IMR-90 (cell line): ENCODE measurements around the gene TTLL7. TPM values are rescaled to one million over a fixed set of nuclear protein-coding genes. Genes with fewer than 3 reads are reported as not detected.

ENCODE experiments used
- ATAC-seq: fragments of 200-7000 bp; cut with Tn5 transposase; 2 replicates; pipeline ENCODE4 v1.9.1; 2020; ENCODE audit warnings: low read depth, mild to moderate bottlenecking, moderate library complexity
- BruUV-seq: library from RNA; stranded (reverse); fragments of 400-500 nt; replicated peaks from 2 replicates; lab custom pipeline; 2021; lab: Mats Ljungman, UMichigan
- CTCF ChIA-PET: fragments of 300-600 bp; formaldehyde crosslinking; extraction: SDS; loops from one replicate; lab custom pipeline; 2021; ENCODE audit warnings: antibody characterized with exemption; lab: Yijun Ruan, JAX
- POLR2A ChIA-PET: fragments of 300-600 bp; sonication (Branson Sonifier 250); formaldehyde crosslinking; loops from one replicate; lab custom pipeline; 2022; ENCODE audit warnings: antibody characterized with exemption; ENCODE audit not compliant: unreplicated experiment; lab: Charles Lee
- DNase-seq: peaks from one replicate; pipeline ENCODE4 v3.0.0; 2013
- H2AFZ ChIP-seq: replicated peaks from 2 replicates; pipeline ENCODE3; 2013; ENCODE audit warnings: low read length, mild to moderate bottlenecking; ENCODE audit not compliant: poor library complexity
- H2AK5ac ChIP-seq: 2 replicates; pipeline ENCODE4 v1.6.1; 2013; ENCODE audit warnings: low read depth, low read length, inconsistent platforms
- H2AK9ac ChIP-seq: replicated peaks from 2 replicates; pipeline ENCODE3; 2013; ENCODE audit warnings: mild to moderate bottlenecking, low read depth, low read length, moderate library complexity; ENCODE audit not compliant: poor library complexity
- H2BK120ac ChIP-seq: 2 replicates; pipeline ENCODE4 v1.6.1; 2013; ENCODE audit warnings: low read depth, low read length, inconsistent platforms
- H2BK15ac ChIP-seq: 3 replicates; pipeline ENCODE4 v1.6.1; 2013; ENCODE audit warnings: low read depth, low read length, inconsistent platforms
- H2BK20ac ChIP-seq: 2 replicates; pipeline ENCODE4 v1.6.1; 2013; ENCODE audit warnings: low read depth, mild to moderate bottlenecking, inconsistent platforms, low read length, moderate library complexity
- H2BK5ac ChIP-seq: 2 replicates; pipeline ENCODE4 v1.6.1; 2013; ENCODE audit warnings: mild to moderate bottlenecking, low read depth, low read length, inconsistent platforms; ENCODE audit not compliant: poor library complexity, severe bottlenecking
- H3K14ac ChIP-seq: replicated peaks from 2 replicates; pipeline ENCODE4 v1.6.1; 2013; ENCODE audit warnings: low read depth, low read length, inconsistent platforms
- H3K18ac ChIP-seq: 2 replicates; pipeline ENCODE4 v1.6.1; 2013; ENCODE audit warnings: low read depth, low read length, control low read depth
- H3K23ac ChIP-seq: 2 replicates; pipeline ENCODE4 v1.6.1; 2013; ENCODE audit warnings: low read depth, low read length, inconsistent platforms
- H3K27ac ChIP-seq: 2 replicates; pipeline ENCODE4 v1.5.1; 2013; ENCODE audit warnings: mild to moderate bottlenecking, control low read depth, low read length; ENCODE audit not compliant: insufficient read depth
- H3K27me3 ChIP-seq: 2 replicates; pipeline ENCODE4 v1.6.1; 2013; ENCODE audit warnings: low read length; ENCODE audit not compliant: control insufficient read depth, insufficient read depth
- H3K36me3 ChIP-seq: 2 replicates; pipeline ENCODE4 v1.6.1; 2013; ENCODE audit warnings: low read length, mixed read lengths; ENCODE audit not compliant: control insufficient read depth, insufficient read depth
- H3K4ac ChIP-seq: 2 replicates; pipeline ENCODE4 v1.6.1; 2013; ENCODE audit warnings: low read depth, low read length, inconsistent platforms
- H3K4me1 ChIP-seq: 2 replicates; pipeline ENCODE4 v1.6.1; 2013; ENCODE audit warnings: low read length, mixed read lengths; ENCODE audit not compliant: control insufficient read depth, insufficient read depth
- H3K4me2 ChIP-seq: 2 replicates; pipeline ENCODE4 v1.6.1; 2013; ENCODE audit warnings: low read depth, mild to moderate bottlenecking, control low read depth, low read length, moderate library complexity
- H3K4me3 ChIP-seq: 2 replicates; pipeline ENCODE4 v1.5.1; 2013; ENCODE audit warnings: low read depth, mild to moderate bottlenecking, control low read depth, low read length, moderate library complexity; ENCODE audit not compliant: insufficient read depth
- H3K56ac ChIP-seq: 2 replicates; pipeline ENCODE4 v1.6.1; 2013; ENCODE audit warnings: low read length, inconsistent platforms; ENCODE audit not compliant: insufficient read depth; ENCODE audit errors: extremely low read depth
- H3K79me1 ChIP-seq, 2 experiments: 2 replicates each; pipeline ENCODE4 v1.6.1; 2013; ENCODE audit warnings: low read length in 2 of 2, inconsistent platforms in 1 of 2, low read depth in 1 of 2
- H3K9ac ChIP-seq: 2 replicates; pipeline ENCODE4 v1.6.1; 2013; ENCODE audit warnings: low read depth, low read length, control low read depth
- H3K9me1 ChIP-seq: 2 replicates; pipeline ENCODE4 v1.6.1; 2013; ENCODE audit warnings: low read length, inconsistent platforms; ENCODE audit not compliant: insufficient read depth
- H3K9me3 ChIP-seq: 2 replicates; pipeline ENCODE4 v1.6.1; 2013; ENCODE audit warnings: low read length; ENCODE audit not compliant: control insufficient read depth, insufficient read depth
- H4K20me1 ChIP-seq: 2 replicates; pipeline ENCODE4 v1.6.1; 2013; ENCODE audit warnings: low read length, inconsistent platforms; ENCODE audit not compliant: insufficient read depth
- H4K5ac ChIP-seq: 2 replicates; pipeline ENCODE4 v1.6.1; 2013; ENCODE audit warnings: mild to moderate bottlenecking, low read depth, low read length, control low read depth
- H4K8ac ChIP-seq, 2 experiments: 2 replicates each; pipeline ENCODE4 v1.6.1; 2013; ENCODE audit warnings: low read depth in 2 of 2, low read length in 2 of 2, control low read depth in 1 of 2, inconsistent platforms in 1 of 2
- H4K91ac ChIP-seq: 2 replicates; pipeline ENCODE4 v1.6.1; 2013; ENCODE audit warnings: low read depth, low read length, inconsistent platforms; ENCODE audit not compliant: insufficient read depth
- MAZ ChIP-seq: IDR thresholded peaks from 2 replicates; pipeline ENCODE4 v1.6.1; 2012; ENCODE audit warnings: low read depth, mild to moderate bottlenecking, low read length, improper control_type of control experiment, moderate library complexity, borderline replicate concordance
- NFE2L2 ChIP-seq: fragments of 150-350 bp; IDR thresholded peaks from 2 replicates; pipeline ENCODE4 v1.6.1; 2016; ENCODE audit warnings: low read depth, mild to moderate bottlenecking, low read length
- POLR2A ChIP-seq: IDR thresholded peaks from 2 replicates; pipeline ENCODE4 v1.6.1; 2012; ENCODE audit warnings: mild to moderate bottlenecking, low read depth, low read length
- RAD21 ChIP-seq: IDR thresholded peaks from 2 replicates; pipeline ENCODE4 v1.6.1; 2012; ENCODE audit warnings: low read length, improper control_type of control experiment
- RCOR1 ChIP-seq: IDR thresholded peaks from 2 replicates; pipeline ENCODE4 v1.6.1; 2012; ENCODE audit warnings: mild to moderate bottlenecking, low read length, improper control_type of control experiment; ENCODE audit not compliant: insufficient replicate concordance
- RFX5 ChIP-seq: IDR thresholded peaks from 2 replicates; pipeline ENCODE4 v1.8.0; 2012; ENCODE audit warnings: low read depth, mild to moderate bottlenecking, low read length, moderate library complexity
- SMC3 ChIP-seq: fragments of 150-350 bp; IDR thresholded peaks from 2 replicates; pipeline ENCODE4 v1.6.1; 2016; ENCODE audit warnings: low read depth, mild to moderate bottlenecking, antibody characterized with exemption, low read length, moderate library complexity
- USF2 ChIP-seq: fragments of 150-350 bp; IDR thresholded peaks from 2 replicates; pipeline ENCODE4 v1.6.1; 2017; ENCODE audit warnings: mild to moderate bottlenecking, antibody characterized with exemption, low read length, low read depth
- WGBS, 2 experiments: methylation state at CpG; one replicate each; pipeline versions ENCODE4 v1.1.5 to v1.1.7; 2013; ENCODE audit warnings: missing lambda C conversion rate in 2 of 2; ENCODE audit not compliant: insufficient read length in 1 of 2; ENCODE audit errors: extremely low coverage in 2 of 2; 5-methylcytosine and 5-hydroxymethylcytosine counted together
- dilution Hi-C: fragments of 300-500 bp; cut with HindIII; formaldehyde crosslinking; loops from one replicate; pipeline ENCODE4 v1.14.3; 2018; ENCODE audit warnings: low sequenced_read_pairs; ENCODE audit not compliant: unreplicated experiment
- in situ Hi-C: fragments of 300-500 bp; cut with MboI; formaldehyde crosslinking; loops from 3 replicates; pipeline ENCODE4 v1.14.3; 2019; ENCODE audit warnings: low sequenced_read_pairs, inconsistent platforms, mixed read lengths
- intact Hi-C: fragments of 100-400 bp; cut with micrococcal nuclease; formaldehyde crosslinking; loops from 2 replicates; pipeline ENCODE4 v1.10.0; 2022
- polyA plus RNA-seq, 3 experiments: library from polyadenylated mRNA; depleted of rRNA; stranded (reverse); fragments of >200 nt; gene quantifications; 2 replicates each; pipeline ENCODE4 v1.2.3, GENCODE V29; 2012; ENCODE audit warnings: low replicate concordance in 1 of 3
- total RNA-seq: library from RNA; depleted of rRNA; stranded (reverse); fragments of >200 nt; gene quantifications from 2 replicates; pipeline ENCODE4 v1.2.3, GENCODE V29; 2012

TTLL7 gene
- total and polyA plus RNA-seq, 2 of the 4 experiments (the other 2 are of a cell fraction): 5.7 to 8.1 TPM

- intact Hi-C loops (no loop called here), dilution Hi-C loops (no loop called here), in situ Hi-C loops (no loop called here)
- Histone ChIP-seq H4K5ac (no peak overlapping the region), H3K36me3 (no peaks in the 10 kb centered on the region), H2AFZ (no peak overlapping the region), H3K4me1 (peaks cover 2% of the 10 kb centered on the region; the same call in 1 of the 2 replicates), H4K20me1 (no peaks in the 10 kb centered on the region), H3K56ac (no peak overlapping the region), H2AK5ac (no peak overlapping the region), H2BK120ac (no peak overlapping the region), H3K4ac (no peak overlapping the region), H2BK20ac (no peak overlapping the region), H3K4me2 (no peak overlapping the region), H2AK9ac (no peak overlapping the region), H3K23ac (no peak overlapping the region), H3K18ac (no peak overlapping the region), H4K8ac (no peak overlapping the region), H3K9me1 (no peaks in the 10 kb centered on the region), H3K4me3 (no peak overlapping the region), H3K14ac (no peak overlapping the region), H2BK5ac (no peak overlapping the region), H3K79me1 (peaks cover 0 to 16% of the 10 kb centered on the region in 2 experiments; a peak in 2 of 4 replicates), H3K9me3 (no peaks in the 10 kb centered on the region), H3K9ac (no peak overlapping the region), H3K27ac (no peak overlapping the region), H4K91ac (no peak overlapping the region), H2BK15ac (no peak overlapping the region), H3K27me3 (no peaks in the 10 kb centered on the region)
- no TSS peak for BruUV-seq
- WGBS, 2 experiments: 60% methylated on average over 1 of the region's 2 CpGs; no CpG with 5 or more reads in 1 of the 2 experiments
- CTCF ChIA-PET: no interaction called here
- TF ChIP-seq USF2 (no peak), SMC3 (no peak), POLR2A (no peak), RCOR1 (no peak), MAZ (no peak), RAD21 (no peak), NFE2L2 (no peak), RFX5 (no peak)
- DNase-seq (peak; percentile 15), ATAC-seq (no peak)
- POLR2A ChIA-PET: no interaction called here
Measured at GRCh38 chr1:83961571-83962295, 37.2 kb downstream of the TTLL7 start.
